Mesendoderm (in vitro differentiated cells): Measurements from ENCODE around the gene METRN.
A peak's percentile ranks its signal among the peaks of the same experiment; 100 is the strongest.

ENCODE experiments used
- DNase-seq: peaks from one replicate; pipeline ENCODE4 v3.0.0; 2013
- H2AK5ac ChIP-seq: 2 replicates; pipeline ENCODE4 v1.6.1; 2013; ENCODE audit warnings: low read length, inconsistent platforms
- H2BK120ac ChIP-seq: 2 replicates; pipeline ENCODE4 v1.6.1; 2013; ENCODE audit warnings: low read depth, mild to moderate bottlenecking, low read length, moderate library complexity, mixed read lengths
- H2BK15ac ChIP-seq: replicated peaks from 2 replicates; pipeline ENCODE4 v1.6.1; 2013; ENCODE audit warnings: low read depth, mild to moderate bottlenecking, moderate library complexity
- H2BK5ac ChIP-seq: 2 replicates; pipeline ENCODE4 v1.6.1; 2013; ENCODE audit warnings: low read length, inconsistent platforms
- H3K18ac ChIP-seq: 2 replicates; pipeline ENCODE4 v1.6.1; 2013; ENCODE audit warnings: mild to moderate bottlenecking, low read length, mixed read lengths
- H3K23ac ChIP-seq: one replicate; pipeline ENCODE4 v1.6.1; 2013; ENCODE audit warnings: low read length
- H3K27ac ChIP-seq: 2 replicates; pipeline ENCODE4 v1.5.1; 2013; ENCODE audit warnings: low read depth, mild to moderate bottlenecking, inconsistent platforms, low read length, moderate library complexity
- H3K27me3 ChIP-seq: 2 replicates; pipeline ENCODE4 v1.6.1; 2013; ENCODE audit warnings: low read length, control low read depth, mild to moderate bottlenecking, inconsistent platforms; ENCODE audit not compliant: insufficient read depth, poor library complexity
- H3K36me3 ChIP-seq: 2 replicates; pipeline ENCODE4 v1.6.1; 2013; ENCODE audit warnings: low read length, inconsistent platforms; ENCODE audit not compliant: control insufficient read depth, insufficient read depth
- H3K4ac ChIP-seq: one replicate; pipeline ENCODE4 v1.6.1; 2013; ENCODE audit warnings: low read depth, mild to moderate bottlenecking, low read length, moderate library complexity
- H3K4me1 ChIP-seq: 2 replicates; pipeline ENCODE4 v1.6.1; 2013; ENCODE audit warnings: low read depth, low read length, inconsistent platforms; ENCODE audit not compliant: control insufficient read depth
- H3K4me2 ChIP-seq: 2 replicates; pipeline ENCODE4 v1.6.1; 2013; ENCODE audit warnings: low read length
- H3K4me3 ChIP-seq: 2 replicates; pipeline ENCODE4 v1.5.1; 2013; ENCODE audit warnings: mild to moderate bottlenecking, low read length
- H3K56ac ChIP-seq: one replicate; pipeline ENCODE4 v1.6.1; 2013; ENCODE audit warnings: low read length
- H3K79me1 ChIP-seq: 2 replicates; pipeline ENCODE4 v1.6.1; 2013; ENCODE audit warnings: low read length, inconsistent platforms
- H3K79me2 ChIP-seq: 2 replicates; pipeline ENCODE4 v1.6.1; 2013; ENCODE audit warnings: mild to moderate bottlenecking, low read length; ENCODE audit not compliant: control insufficient read depth, insufficient read depth
- H3K9ac ChIP-seq: 2 replicates; pipeline ENCODE4 v1.6.1; 2013; ENCODE audit warnings: low read length, inconsistent platforms
- H4K5ac ChIP-seq: one replicate; pipeline ENCODE4 v1.6.1; 2013; ENCODE audit warnings: low read length
- H4K8ac ChIP-seq: one replicate; pipeline ENCODE4 v1.6.1; 2013; ENCODE audit warnings: low read depth, mild to moderate bottlenecking, control low read depth, low read length, moderate library complexity
- WGBS: extraction: QIAGEN DNeasy Blood & Tissue Kit; methylation state at CpG from one replicate; pipeline ENCODE4 v1.1.7; 2013; ENCODE audit warnings: low lambda C conversion rate, missing lambda C conversion rate; ENCODE audit not compliant: insufficient coverage; ENCODE audit errors: extremely low coverage; 5-methylcytosine and 5-hydroxymethylcytosine counted together

Gene METRN

DNA sequence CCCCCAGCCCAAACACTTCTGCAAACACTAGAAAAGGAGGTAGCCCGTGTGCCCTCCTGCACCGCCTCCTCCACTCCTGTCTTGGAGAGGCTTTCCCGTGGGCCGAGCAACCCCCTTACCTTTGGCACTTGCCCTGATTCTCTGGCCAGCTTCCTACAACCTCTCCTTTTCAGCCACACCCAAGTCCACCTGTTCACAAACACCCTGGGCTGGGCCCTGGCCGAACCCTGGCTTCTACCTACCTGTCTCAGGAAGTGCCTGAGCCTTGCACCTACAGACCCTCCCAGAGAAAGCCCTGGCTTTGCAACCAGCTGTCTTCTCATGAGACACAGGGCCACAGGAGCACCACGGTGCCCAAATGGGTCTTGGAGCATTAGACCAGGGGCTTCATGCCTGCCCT lies 4.0 kb downstream of the METRN start:
- Histone ChIP-seq H3K4me3 (no peak overlapping the region), H3K4ac (no peak overlapping the region), H2BK120ac (no peak overlapping the region), H3K27me3 (peaks cover 7% of the 10 kb centered on the region), H3K27ac (no peak overlapping the region), H3K36me3 (no peaks in the 10 kb centered on the region), H4K8ac (no peak overlapping the region), H3K9ac (no peak overlapping the region), H3K4me1 (peaks cover 4% of the 10 kb centered on the region), H3K79me2 (no peaks in the 10 kb centered on the region), H4K5ac (no peak overlapping the region), H3K18ac (no peak overlapping the region), H3K79me1 (no peaks in the 10 kb centered on the region), H2BK15ac (no peak overlapping the region), H3K4me2 (no peak overlapping the region), H3K23ac (no peak overlapping the region), H2AK5ac (no peak overlapping the region), H2BK5ac (no peak overlapping the region), H3K56ac (no peak overlapping the region)
- no CpG with 5 or more reads among the region's 6 CpGs for WGBS
- no peak for DNase-seq

DNA sequence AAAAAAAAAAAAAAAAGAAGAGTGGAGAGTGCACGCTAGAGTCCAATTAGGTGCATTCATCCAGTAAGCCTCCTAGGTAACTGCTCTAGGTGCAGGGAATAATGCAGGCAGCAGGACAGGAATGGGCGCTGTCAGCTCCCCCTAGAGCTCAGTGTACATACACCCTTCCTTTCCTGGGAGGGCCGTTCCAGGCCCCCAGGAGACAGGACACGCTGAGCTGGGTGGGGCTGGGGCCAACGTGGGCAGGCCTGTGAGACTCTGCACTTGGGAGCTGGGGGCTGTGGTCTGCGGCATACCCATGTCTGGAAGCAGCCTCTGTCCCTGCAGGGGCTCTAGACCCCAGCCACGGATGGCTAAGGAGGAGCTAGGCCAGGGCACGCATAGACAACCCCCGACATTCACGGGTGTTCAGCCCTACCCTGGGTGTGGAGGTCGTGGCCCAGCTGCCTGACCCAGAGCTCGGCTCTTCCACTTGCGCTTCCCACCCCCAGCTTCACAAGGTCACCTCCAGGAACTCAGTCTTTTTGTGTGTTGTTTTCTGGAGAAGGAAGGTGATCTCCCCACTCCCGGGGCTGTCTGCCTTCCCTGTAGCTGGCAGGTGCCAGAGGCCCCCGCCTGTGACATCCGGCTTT lies 5.0 kb downstream of the METRN start:
- H3K56ac ChIP-seq: peak overlapping the region; percentile 98
- H3K36me3 ChIP-seq: no peaks in the 10 kb centered on the region
- no peak overlapping the region for H3K23ac ChIP-seq
- no peak overlapping the region for H3K4me3 ChIP-seq
- H2AK5ac ChIP-seq: no peak overlapping the region
- H2BK5ac ChIP-seq: no peak overlapping the region
- no peak overlapping the region for H3K4ac ChIP-seq
- H4K5ac ChIP-seq: no peak overlapping the region
- H3K27ac ChIP-seq: no peak overlapping the region
- H2BK15ac ChIP-seq: no peak overlapping the region
- peak overlapping the region; percentile 92 for H3K4me2 ChIP-seq
- H2BK120ac ChIP-seq: no peak overlapping the region
- peak overlapping the region; percentile 95 for H3K9ac ChIP-seq
- H3K79me2 ChIP-seq: no peaks in the 10 kb centered on the region
- H3K4me1 ChIP-seq: peaks cover 4% of the 10 kb centered on the region
- no CpG with 5 or more reads among the region's 16 CpGs for WGBS
- no peak overlapping the region for H4K8ac ChIP-seq
- H3K27me3 ChIP-seq: peaks cover 7% of the 10 kb centered on the region
- H3K18ac ChIP-seq: no peak overlapping the region
- H3K79me1 ChIP-seq: no peaks in the 10 kb centered on the region
- no peak for DNase-seq

DNA sequence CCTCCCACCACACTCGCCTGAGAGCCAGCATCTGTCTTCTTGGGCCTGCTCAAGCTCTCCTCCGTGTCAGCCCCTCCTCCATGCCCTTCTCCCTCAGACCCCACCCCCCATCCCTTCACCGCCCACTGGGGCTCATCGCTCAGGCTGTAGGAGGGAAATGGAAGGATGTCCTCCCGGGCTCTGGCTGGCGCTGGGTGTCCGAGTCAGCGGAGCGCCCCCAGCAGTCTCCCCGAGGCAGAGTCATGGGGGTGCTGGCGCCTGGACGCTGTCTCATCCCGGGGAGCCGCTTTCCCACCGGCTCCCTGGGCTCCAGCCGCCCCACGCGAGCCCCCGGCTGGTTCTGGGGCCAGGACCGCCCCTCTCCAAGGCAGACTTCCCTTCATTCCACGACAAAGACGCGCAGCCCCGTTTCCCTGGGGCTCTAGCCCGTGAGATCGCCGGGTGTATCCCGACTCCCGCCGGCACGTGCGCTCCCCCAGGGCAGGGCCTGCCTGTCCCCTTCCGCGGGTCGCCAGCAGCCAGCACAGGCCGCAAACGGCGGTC lies 5.6 kb downstream of the METRN start:
- H3K27ac ChIP-seq: peak overlapping the region; percentile 80
- peak overlapping the region; percentile 89 for H2BK5ac ChIP-seq
- peaks cover 4% of the 10 kb centered on the region for H3K27me3 ChIP-seq
- no peak overlapping the region for H4K8ac ChIP-seq
- no peaks in the 10 kb centered on the region for H3K79me1 ChIP-seq
- H3K23ac ChIP-seq: peak overlapping the region; percentile 66
- H3K18ac ChIP-seq: peak overlapping the region; percentile 35
- H3K56ac ChIP-seq: peak overlapping the region; percentile 98
- no peak overlapping the region for H2BK120ac ChIP-seq
- H3K4ac ChIP-seq: peak overlapping the region; percentile 50
- H3K79me2 ChIP-seq: no peaks in the 10 kb centered on the region
- DNase-seq: peak; percentile 83
- H4K5ac ChIP-seq: no peak overlapping the region
- no peaks in the 10 kb centered on the region for H3K36me3 ChIP-seq
- H2AK5ac ChIP-seq: no peak overlapping the region
- peak overlapping the region; percentile 95 for H3K9ac ChIP-seq
- no CpG with 5 or more reads among the region's 38 CpGs for WGBS
- H3K4me1 ChIP-seq: peaks cover 4% of the 10 kb centered on the region
- peak overlapping the region; percentile 65 for H3K4me3 ChIP-seq
- peak overlapping the region; percentile 92 for H3K4me2 ChIP-seq
- no peak overlapping the region for H2BK15ac ChIP-seq

DNA sequence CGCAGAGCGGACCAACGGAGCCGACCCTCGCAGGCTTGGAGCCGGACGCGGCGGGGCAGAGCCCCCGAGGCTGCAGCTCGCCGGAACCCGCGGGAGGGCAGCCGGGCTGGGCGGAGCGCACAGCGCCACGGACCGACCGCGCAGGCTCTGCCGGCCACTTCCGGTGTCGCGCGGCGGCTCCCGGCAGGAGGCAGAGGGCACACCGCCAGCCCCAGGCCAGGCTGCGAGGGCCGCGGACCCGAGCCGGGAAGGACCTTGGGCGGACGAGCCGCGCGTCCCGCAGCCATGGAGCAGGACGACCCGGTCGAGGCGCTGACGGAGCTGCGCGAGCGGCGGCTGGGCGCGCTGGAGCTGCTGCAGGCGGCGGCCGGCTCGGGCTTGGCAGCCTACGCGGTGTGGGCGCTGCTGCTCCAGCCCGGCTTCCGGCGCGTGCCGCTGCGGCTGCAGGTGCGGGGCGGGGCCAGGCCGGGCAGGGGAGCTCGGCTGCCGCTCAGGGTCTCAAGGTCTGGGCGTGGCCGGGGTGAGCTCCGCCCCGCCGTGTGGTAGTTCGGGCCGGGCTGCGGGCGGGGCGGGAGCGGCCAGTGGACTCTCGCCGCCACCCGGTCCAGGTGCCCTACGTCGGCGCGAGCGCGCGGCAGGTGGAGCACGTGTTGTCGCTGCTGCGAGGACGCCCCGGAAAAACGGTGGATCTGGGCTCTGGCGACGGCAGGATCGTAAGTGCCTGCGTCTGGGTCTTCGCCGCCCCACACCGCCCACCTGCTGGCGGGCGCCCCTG lies 6.3 kb downstream of the METRN start, which contains the start of gene ANTKMT:
ANTKMT (plus strand) TSS at position 157 of the 775 bp plus-strand sequence; CDS start at position 286, 129 bp downstream.
- H4K8ac ChIP-seq: no peak within 1 kb of the TSS
- no peaks in the 10 kb centered on the region for H3K36me3 ChIP-seq
- DNase-seq: peak; percentile 95
- H3K79me2 ChIP-seq: no peaks in the 10 kb centered on the region
- peak within 1 kb of the TSS; percentile 50 for H3K4ac ChIP-seq
- peak within 1 kb of the TSS; percentile 92 for H3K4me2 ChIP-seq
- WGBS: no CpG with 5 or more reads among the region's 106 CpGs
- H3K56ac ChIP-seq: peak within 1 kb of the TSS; percentile 98
- H3K23ac ChIP-seq: peak within 1 kb of the TSS; percentile 66
- H3K27ac ChIP-seq: peak within 1 kb of the TSS; percentile 80
- H3K4me3 ChIP-seq: peak within 1 kb of the TSS; percentile 65
- H2AK5ac ChIP-seq: no peak within 1 kb of the TSS
- H3K18ac ChIP-seq: peak within 1 kb of the TSS; percentile 54
- no peaks in the 10 kb centered on the region for H3K27me3 ChIP-seq
- H2BK120ac ChIP-seq: no peak within 1 kb of the TSS
- peak within 1 kb of the TSS; percentile 89 for H2BK5ac ChIP-seq
- H3K9ac ChIP-seq: peak within 1 kb of the TSS; percentile 95
- no peak within 1 kb of the TSS for H2BK15ac ChIP-seq
- no peaks in the 10 kb centered on the region for H3K79me1 ChIP-seq
- H3K4me1 ChIP-seq: peaks cover 4% of the 10 kb centered on the region
- H4K5ac ChIP-seq: no peak within 1 kb of the TSS

DNA sequence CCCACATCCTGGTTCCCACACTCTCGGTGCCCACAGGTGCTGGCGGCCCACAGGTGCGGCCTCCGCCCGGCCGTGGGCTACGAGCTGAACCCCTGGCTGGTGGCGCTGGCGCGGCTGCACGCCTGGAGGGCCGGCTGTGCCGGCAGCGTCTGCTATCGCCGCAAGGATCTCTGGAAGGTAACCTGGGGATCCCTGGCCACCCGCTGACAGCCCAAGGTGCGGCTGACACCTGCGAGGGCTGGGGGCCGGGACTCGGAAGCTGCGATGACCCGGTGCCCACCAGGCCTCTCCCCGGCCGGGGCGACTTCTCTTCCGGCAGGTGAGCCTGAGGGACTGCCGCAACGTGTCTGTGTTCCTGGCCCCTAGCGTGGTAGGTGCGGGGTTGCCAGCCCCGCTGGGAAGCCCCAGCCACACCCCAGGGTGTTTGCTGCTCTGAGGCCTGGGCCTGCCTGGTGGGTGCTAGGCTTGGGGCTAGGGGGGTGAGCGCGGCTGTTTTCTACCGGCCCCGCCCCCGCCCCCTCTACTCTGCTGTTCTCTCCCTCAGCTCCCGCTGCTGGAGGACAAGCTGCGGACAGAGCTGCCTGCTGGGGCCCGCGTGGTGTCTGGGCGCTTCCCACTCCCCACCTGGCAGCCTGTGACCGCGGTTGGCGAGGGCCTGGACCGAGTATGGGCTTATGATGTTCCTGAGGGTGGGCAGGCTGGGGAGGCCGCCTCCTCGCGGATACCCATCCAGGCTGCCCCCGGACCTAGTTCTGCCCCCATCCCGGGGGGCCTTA lies 7.0 kb downstream of the METRN start:
- Histone ChIP-seq H3K18ac (no peak overlapping the region), H4K8ac (no peak overlapping the region), H3K4ac (no peak overlapping the region), H3K56ac (peak overlapping the region; percentile 49), H3K9ac (no peak overlapping the region), H3K79me2 (no peaks in the 10 kb centered on the region), H3K36me3 (no peaks in the 10 kb centered on the region), H3K27me3 (no peaks in the 10 kb centered on the region), H2BK120ac (no peak overlapping the region), H4K5ac (no peak overlapping the region), H3K23ac (no peak overlapping the region), H2BK5ac (no peak overlapping the region), H2BK15ac (no peak overlapping the region), H3K4me1 (peaks cover 4% of the 10 kb centered on the region), H3K27ac (no peak overlapping the region), H2AK5ac (no peak overlapping the region), H3K4me3 (no peak overlapping the region), H3K79me1 (no peaks in the 10 kb centered on the region), H3K4me2 (no peak overlapping the region)
- no peak for DNase-seq
- no CpG with 5 or more reads among the region's 51 CpGs for WGBS
